K562 (cell line): ENCODE data around the gene LY6G6C. TPM values are rescaled to one million over a fixed set of nuclear protein-coding genes. Genes with fewer than 3 reads are reported as not detected.

Experiments used
- ARID3B ChIP-seq: fragments of 250-450 bp; sonication (Bioruptor Pico); IDR thresholded peaks from 2 replicates; pipeline ENCODE4 v1.4.0; 2020; ENCODE audit warnings: borderline replicate concordance
- CREB3L1 ChIP-seq: fragments of 450-650 bp; IDR thresholded peaks from 2 replicates; pipeline ENCODE4 v1.6.1; 2014; ENCODE audit warnings: low read depth, mild to moderate bottlenecking, moderate library complexity, borderline replicate concordance
- CREM ChIP-seq: IDR thresholded peaks from 2 replicates; pipeline ENCODE4 v1.6.1; 2014; ENCODE audit warnings: antibody characterized with exemption, low read depth
- ELF4 ChIP-seq: fragments of 450-650 bp; formaldehyde crosslinking; IDR thresholded peaks from 2 replicates; pipeline ENCODE4 v1.4.0; 2022; ENCODE audit warnings: missing genetic modification characterization
- GATAD2B ChIP-seq: fragments of 450-650 bp; IDR thresholded peaks from 2 replicates; pipeline ENCODE4 v1.6.1; 2017; ENCODE audit warnings: mild to moderate bottlenecking, borderline replicate concordance
- LEF1 ChIP-seq: fragments of 450-650 bp; IDR thresholded peaks from 2 replicates; pipeline ENCODE4 v1.6.1; 2016; ENCODE audit warnings: mild to moderate bottlenecking
- MIER1 ChIP-seq: fragments of 450-650 bp; IDR thresholded peaks from 2 replicates; pipeline ENCODE4 v1.6.1; 2016; ENCODE audit warnings: antibody characterized with exemption, mild to moderate bottlenecking, low read depth
- MYBL2 ChIP-seq, 2 experiments: fragments of 450-650 bp in 1 of 2; sonication (generic) in 1 of 2; formaldehyde crosslinking in 1 of 2; IDR thresholded peaks; 2 replicates each; pipeline versions ENCODE4 v1.6.1 to v1.8.1; 2017 to 2022; ENCODE audit warnings: borderline replicate concordance in 1 of 2, inconsistent platforms in 1 of 2, low read depth in 1 of 2, mild to moderate bottlenecking in 1 of 2, missing genetic modification reagents in 1 of 2, moderate library complexity in 1 of 2
- PHF20 ChIP-seq: fragments of 450-650 bp; IDR thresholded peaks from 2 replicates; pipeline ENCODE4 v1.6.1; 2018; ENCODE audit not compliant: partially characterized antibody
- PPARD ChIP-seq: fragments of 250-450 bp; sonication (Bioruptor Pico); IDR thresholded peaks from 2 replicates; pipeline ENCODE4 v1.8.0; 2022; ENCODE audit warnings: inconsistent platforms, mild to moderate bottlenecking, moderate library complexity
- RFX1 ChIP-seq: fragments of 450-650 bp; IDR thresholded peaks from 2 replicates; pipeline ENCODE4 v1.6.1; 2016; ENCODE audit warnings: mild to moderate bottlenecking, moderate library complexity
- STAG1 ChIP-seq: sonication (generic); formaldehyde crosslinking; IDR thresholded peaks from 2 replicates; pipeline ENCODE4 v1.5.0; 2020; ENCODE audit warnings: missing genetic modification reagents, borderline replicate concordance
- ZNF124 ChIP-seq: sonication (generic); formaldehyde crosslinking; IDR thresholded peaks from 2 replicates; pipeline ENCODE4 v1.8.1; 2022; ENCODE audit warnings: missing genetic modification reagents
- ZNF274 ChIP-seq: IDR thresholded peaks from 2 replicates; pipeline ENCODE4 v1.6.1; 2011; ENCODE audit warnings: low read depth, mild to moderate bottlenecking, low read length, moderate library complexity, borderline replicate concordance
- ZNF395 ChIP-seq: fragments of 200-800 bp; sonication (Bioruptor generic); IDR thresholded peaks from 2 replicates; pipeline ENCODE4 v1.6.1; 2017; ENCODE audit warnings: missing genetic modification characterization, missing compliant biosample characterization
- ZNF57 ChIP-seq: fragments of 450-650 bp; formaldehyde crosslinking; IDR thresholded peaks from 2 replicates; pipeline ENCODE4 v1.4.0; 2020; ENCODE audit warnings: mild to moderate bottlenecking, moderate library complexity
- ZNF589 ChIP-seq: fragments of 200-800 bp; sonication (Bioruptor generic); IDR thresholded peaks from 2 replicates; pipeline ENCODE4 v1.6.1; 2016; ENCODE audit warnings: low read depth, missing genetic modification characterization, missing compliant biosample characterization
- polyA plus RNA-seq, 8 experiments: library from polyadenylated mRNA; depleted of rRNA in 4 of 8; stranded (reverse) in 5 of 8; unstranded in 3 of 8; fragments of >200 nt; fragmentation: Nextera tagmentation in 2 of 8; fragmentation: Illumina TruSeq in 1 of 8; extraction: Ambion mirVana in 2 of 8; extraction: Trizol in 1 of 8; gene quantifications; 2 replicates each; pipeline versions ENCODE4 v1.2.1 to v1.2.3, GENCODE V29; 2011 to 2014; ENCODE audit warnings: inconsistent platforms in 1 of 8, missing spikeins in 1 of 8
- total RNA-seq, 7 experiments: library from RNA; depleted of rRNA in 6 of 7; stranded (reverse); fragments of >200 nt in 6 of 7; fragmentation: Illumina TruSeq in 2 of 7; extraction: Trizol in 2 of 7; gene quantifications; 2 replicates each; pipeline versions ENCODE4 v1.2.1 to v1.2.3, GENCODE V29; 2011 to 2021; ENCODE audit warnings: low replicate concordance in 1 of 7

Gene LY6G6C
- total and polyA plus RNA-seq, 9 of the 15 experiments (the other 6 are each of a cell fraction or from before 2014, with no cell fraction given), result 0.06 to 0.20 TPM; not detected in 7

GRCh38 chr6:31763619-31763940, 42.0 kb upstream of the LY6G6C start (continued):
- TF ChIP-seq PPARD (no peak), ZNF124 (CRISPR knock-in tag) (no peak), ZNF395 (CRISPR knock-in tag) (no peak), MYBL2 (IDR thresholded peaks at IDR 0.05; ENCODE audit: low read depth) (no peak), MYBL2 (CRISPR knock-in tag; IDR thresholded peaks at IDR 0.05; ENCODE audit: borderline replicate concordance) (no peak), CREB3L1 (no peak), ZNF589 (CRISPR knock-in tag) (no peak), ARID3B (CRISPR knock-in tag) (no peak), PHF20 (no peak), GATAD2B (no peak), STAG1 (CRISPR knock-in tag) (peak; percentile 46; the same call in 1 of the 2 replicates), LEF1 (no peak), ZNF274 (no peak), CREM (no peak), RFX1 (no peak), ZNF57 (CRISPR knock-in tag) (no peak), MIER1 (no peak), ELF4 (0 out of 2 replicates have a peak, but pooled peaks have one; percentile 53)
